Ishikawa (cell line): Measurements from ENCODE around the gene MIER2.

Source experiments
- RAD21 ChIP-seq: IDR thresholded peaks from 2 replicates; pipeline ENCODE4 v1.6.1; 2012; ENCODE audit warnings: low read depth
- TF ChIP-seq, protein P1 (sequence below): IDR thresholded peaks from 2 replicates; pipeline ENCODE4 v1.6.1; 2012
- TF ChIP-seq, protein P2 (sequence below): IDR thresholded peaks from 2 replicates; pipeline ENCODE4 v1.6.1; 2012; ENCODE audit warnings: low read depth, mild to moderate bottlenecking

DNA sequence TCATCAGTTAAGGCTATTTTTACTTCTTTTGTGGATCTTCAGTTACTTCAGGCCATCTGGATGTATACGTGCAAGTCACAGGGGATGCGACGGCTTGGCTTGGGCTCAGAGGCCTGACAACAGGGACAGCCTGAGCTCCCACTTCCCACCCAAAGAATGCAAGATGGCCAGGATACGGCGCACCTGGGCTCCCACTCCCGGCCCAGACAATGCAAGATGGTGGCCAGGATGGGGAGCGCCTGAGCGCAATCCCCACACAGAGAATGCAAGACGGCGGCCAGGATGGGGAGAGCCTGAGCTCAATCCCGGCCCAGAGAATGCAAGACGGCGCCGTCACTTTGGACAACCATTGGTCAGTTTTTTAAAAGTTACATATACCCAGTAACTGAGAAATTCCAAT is 25.3 kb upstream of the MIER2 start:
- no peak for TF ChIP-seq RAD21
- TF ChIP-seq, protein P1, sequence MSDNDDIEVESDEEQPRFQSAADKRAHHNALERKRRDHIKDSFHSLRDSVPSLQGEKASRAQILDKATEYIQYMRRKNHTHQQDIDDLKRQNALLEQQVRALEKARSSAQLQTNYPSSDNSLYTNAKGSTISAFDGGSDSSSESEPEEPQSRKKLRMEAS: no peak
- TF ChIP-seq, protein P2, sequence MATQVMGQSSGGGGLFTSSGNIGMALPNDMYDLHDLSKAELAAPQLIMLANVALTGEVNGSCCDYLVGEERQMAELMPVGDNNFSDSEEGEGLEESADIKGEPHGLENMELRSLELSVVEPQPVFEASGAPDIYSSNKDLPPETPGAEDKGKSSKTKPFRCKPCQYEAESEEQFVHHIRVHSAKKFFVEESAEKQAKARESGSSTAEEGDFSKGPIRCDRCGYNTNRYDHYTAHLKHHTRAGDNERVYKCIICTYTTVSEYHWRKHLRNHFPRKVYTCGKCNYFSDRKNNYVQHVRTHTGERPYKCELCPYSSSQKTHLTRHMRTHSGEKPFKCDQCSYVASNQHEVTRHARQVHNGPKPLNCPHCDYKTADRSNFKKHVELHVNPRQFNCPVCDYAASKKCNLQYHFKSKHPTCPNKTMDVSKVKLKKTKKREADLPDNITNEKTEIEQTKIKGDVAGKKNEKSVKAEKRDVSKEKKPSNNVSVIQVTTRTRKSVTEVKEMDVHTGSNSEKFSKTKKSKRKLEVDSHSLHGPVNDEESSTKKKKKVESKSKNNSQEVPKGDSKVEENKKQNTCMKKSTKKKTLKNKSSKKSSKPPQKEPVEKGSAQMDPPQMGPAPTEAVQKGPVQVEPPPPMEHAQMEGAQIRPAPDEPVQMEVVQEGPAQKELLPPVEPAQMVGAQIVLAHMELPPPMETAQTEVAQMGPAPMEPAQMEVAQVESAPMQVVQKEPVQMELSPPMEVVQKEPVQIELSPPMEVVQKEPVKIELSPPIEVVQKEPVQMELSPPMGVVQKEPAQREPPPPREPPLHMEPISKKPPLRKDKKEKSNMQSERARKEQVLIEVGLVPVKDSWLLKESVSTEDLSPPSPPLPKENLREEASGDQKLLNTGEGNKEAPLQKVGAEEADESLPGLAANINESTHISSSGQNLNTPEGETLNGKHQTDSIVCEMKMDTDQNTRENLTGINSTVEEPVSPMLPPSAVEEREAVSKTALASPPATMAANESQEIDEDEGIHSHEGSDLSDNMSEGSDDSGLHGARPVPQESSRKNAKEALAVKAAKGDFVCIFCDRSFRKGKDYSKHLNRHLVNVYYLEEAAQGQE: no peak
